ENCODE results near the gene KANSL2. TPM values are rescaled to one million over a fixed set of nuclear protein-coding genes. Genes with fewer than 3 reads are reported as not detected.

Gene KANSL2, protein sequence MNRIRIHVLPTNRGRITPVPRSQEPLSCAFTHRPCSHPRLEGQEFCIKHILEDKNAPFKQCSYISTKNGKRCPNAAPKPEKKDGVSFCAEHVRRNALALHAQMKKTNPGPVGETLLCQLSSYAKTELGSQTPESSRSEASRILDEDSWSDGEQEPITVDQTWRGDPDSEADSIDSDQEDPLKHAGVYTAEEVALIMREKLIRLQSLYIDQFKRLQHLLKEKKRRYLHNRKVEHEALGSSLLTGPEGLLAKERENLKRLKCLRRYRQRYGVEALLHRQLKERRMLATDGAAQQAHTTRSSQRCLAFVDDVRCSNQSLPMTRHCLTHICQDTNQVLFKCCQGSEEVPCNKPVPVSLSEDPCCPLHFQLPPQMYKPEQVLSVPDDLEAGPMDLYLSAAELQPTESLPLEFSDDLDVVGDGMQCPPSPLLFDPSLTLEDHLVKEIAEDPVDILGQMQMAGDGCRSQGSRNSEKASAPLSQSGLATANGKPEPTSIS
- total RNA-seq = 28.3 and 33.4 TPM in 2 replicates

GRCh38 chr12:48681710-48682532, at the start of gene KANSL2:
TSS of gene KANSL2 (minus strand) at chr12:48682238. CDS start at chr12:48681632, 606 bp downstream.

GRCh38 chr12:48716493-48717251, 34.6 kb upstream of the KANSL2 start, which contains the start of gene CCNT1:
TSS of gene CCNT1 (minus strand) at chr12:48716707. CDS start at chr12:48716675, 32 bp downstream.

Other genes starting within 250 kb of the KANSL2 start
- not detected in 2 replicates for gene ANP32D, start 209.7 kb downstream of the KANSL2 start, total RNA-seq
- gene C12orf54, start 199.7 kb downstream of the KANSL2 start, total RNA-seq = not detected in 2 replicates
- gene OR8S1, start 156.6 kb downstream of the KANSL2 start, total RNA-seq = not detected in 2 replicates
- not detected in 2 replicates for gene LALBA, start 112.2 kb downstream of the KANSL2 start, total RNA-seq
- 25.7 and 27.6 TPM in 2 replicates for gene CCNT1, start 34.5 kb upstream of the KANSL2 start, total RNA-seq
- 107 and 144 TPM in 2 replicates for gene ADCY6, start 106.9 kb upstream of the KANSL2 start, total RNA-seq
- gene CACNB3, start 136.3 kb upstream of the KANSL2 start, total RNA-seq = 19.5 and 25.0 TPM in 2 replicates
- gene DDX23, start 169.9 kb upstream of the KANSL2 start, total RNA-seq = 68.0 and 85.8 TPM in 2 replicates
- gene RND1, start 183.6 kb upstream of the KANSL2 start, total RNA-seq = 0.26 and 0.30 TPM in 2 replicates
- 36.6 and 45.0 TPM in 2 replicates for gene FKBP11, start 243.3 kb upstream of the KANSL2 start, total RNA-seq